Testis (tissue), 3 donors: ENCODE data around the gene PSMC3. TPM values are rescaled to one million over a fixed set of nuclear protein-coding genes. Genes with fewer than 3 reads are reported as not detected.

Experiments
- DNase-seq: peaks from one replicate; pipeline ENCODE4 v3.0.0-alpha.2; 2019
- H3K27ac ChIP-seq, 2 donors: fragments of 200-600 bp; sonication (generic); one replicate each; pipeline ENCODE4 v1.5.1; 2019
- H3K27me3 ChIP-seq: fragments of 200-600 bp; sonication (generic); one replicate; pipeline ENCODE4 v1.5.1; 2019
- H3K36me3 ChIP-seq: fragments of 200-600 bp; sonication (generic); one replicate; pipeline ENCODE4 v1.5.1; 2017; ENCODE audit warnings: low read depth; ENCODE audit errors: missing control alignments
- H3K4me1 ChIP-seq: fragments of 200-600 bp; sonication (generic); one replicate; pipeline ENCODE4 v1.5.1; 2019
- H3K4me3 ChIP-seq, 2 donors: fragments of 200-600 bp; sonication (generic); one replicate each; pipeline ENCODE4 v1.5.1; 2017 to 2019
- H3K9me3 ChIP-seq: fragments of 200-600 bp; sonication (generic); one replicate; pipeline ENCODE4 v1.5.1; 2017
- POLR2A ChIP-seq: fragments of 450-650 bp; IDR thresholded peaks from one replicate; pipeline ENCODE4 v1.6.1; 2017; ENCODE audit warnings: antibody characterized with exemption, mild to moderate bottlenecking, moderate library complexity
- WGBS, 2 donors: methylation state at CpG; one replicate each; pipeline ENCODE4 v1.1.5; 2018; 5-methylcytosine and 5-hydroxymethylcytosine counted together
- intact Hi-C: fragments of 100-400 bp; cut with DNase I; formaldehyde crosslinking; loops from one replicate; pipeline ENCODE4 v1.15.1; 2023; ENCODE audit warnings: low total_unique reads
- polyA plus RNA-seq: library from polyadenylated mRNA; stranded (reverse); fragments of 350-450 nt; fragmentation: Illumina TruSeq; extraction: RNeasy Lipid Tissue Mini Kit (QIAGEN cat#74804); gene quantifications from one replicate; pipeline ENCODE4 v1.2.3, GENCODE V29; 2014; ENCODE audit warnings: low read depth, low replicate concordance; ENCODE audit not compliant: insufficient read depth
- total RNA-seq, 2 donors: library from RNA; depleted of rRNA; stranded (reverse); fragments of >200 nt; gene quantifications; one replicate each; pipeline ENCODE4 v1.2.3, GENCODE V29; 2016
- TF ChIP-seq, protein P1 (sequence below), 3 experiments: fragments of 450-650 bp in 2 of 3; fragments of 200-600 bp in 1 of 3; sonication (generic) in 1 of 3; IDR thresholded peaks; one replicate each; pipeline ENCODE4 v1.5.1; 2016 to 2019; ENCODE audit warnings: antibody characterized with exemption in 3 of 3, mild to moderate bottlenecking in 2 of 3, moderate library complexity in 1 of 3

Gene PSMC3
- total and polyA plus RNA-seq, 3 donors from 2014 or later: 98.1 to 228 (median 108) TPM

DNA sequence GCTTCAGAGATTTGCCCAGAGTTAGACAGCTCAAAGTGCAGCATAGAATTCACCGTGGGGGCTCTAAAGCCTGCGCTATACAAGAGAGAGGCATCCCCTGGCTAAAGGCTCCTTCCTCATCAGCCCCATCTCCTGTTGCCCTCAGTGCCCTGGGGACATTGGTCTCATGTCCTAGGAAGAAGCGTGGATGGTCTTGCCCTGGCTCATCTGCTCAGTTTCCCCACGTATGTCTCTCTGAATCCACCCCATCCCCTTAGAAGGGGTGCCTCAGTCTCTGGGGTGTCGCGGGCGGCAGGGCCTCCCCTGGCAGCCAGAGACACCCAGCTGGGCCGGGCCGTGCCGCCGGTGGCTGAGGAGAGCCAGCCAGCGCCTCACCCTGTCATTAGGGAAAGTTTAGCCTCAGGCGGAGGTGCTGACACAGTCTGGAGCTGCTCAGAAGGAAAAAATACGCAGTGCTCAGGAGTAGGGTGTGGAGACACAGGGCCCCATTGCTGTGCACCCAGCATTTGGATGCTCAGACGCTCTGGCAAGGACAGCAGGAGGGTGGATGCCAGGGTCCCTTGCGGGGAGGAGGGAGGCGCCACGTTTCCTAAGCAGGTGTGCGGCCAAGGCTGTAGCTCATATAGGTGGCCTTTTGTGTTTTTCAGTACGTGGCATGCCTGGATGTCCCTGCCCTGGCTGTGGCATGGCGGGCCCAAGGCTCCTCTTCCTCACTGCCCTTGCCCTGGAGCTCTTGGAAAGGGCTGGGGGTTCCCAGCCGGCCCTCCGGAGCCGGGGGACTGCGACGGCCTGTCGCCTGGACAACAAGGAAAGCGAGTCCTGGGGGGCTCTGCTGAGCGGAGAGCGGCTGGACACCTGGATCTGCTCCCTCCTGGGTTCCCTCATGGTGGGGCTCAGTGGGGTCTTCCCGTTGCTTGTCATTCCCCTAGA, 16.5 kb downstream of the PSMC3 start:
- intact Hi-C loops: no loop called here
- Histone ChIP-seq H3K27ac (peak overlapping the region; percentile 88 to 93), H3K9me3 (no peaks in the 10 kb centered on the region), H3K4me1 (peaks cover 33% of the 10 kb centered on the region), H3K4me3 (peak overlapping the region; percentile 69 to 87), H3K36me3 (no peaks in the 10 kb centered on the region), H3K27me3 (no peaks in the 10 kb centered on the region)
- DNase-seq: no peak
- TF ChIP-seq, protein P1, sequence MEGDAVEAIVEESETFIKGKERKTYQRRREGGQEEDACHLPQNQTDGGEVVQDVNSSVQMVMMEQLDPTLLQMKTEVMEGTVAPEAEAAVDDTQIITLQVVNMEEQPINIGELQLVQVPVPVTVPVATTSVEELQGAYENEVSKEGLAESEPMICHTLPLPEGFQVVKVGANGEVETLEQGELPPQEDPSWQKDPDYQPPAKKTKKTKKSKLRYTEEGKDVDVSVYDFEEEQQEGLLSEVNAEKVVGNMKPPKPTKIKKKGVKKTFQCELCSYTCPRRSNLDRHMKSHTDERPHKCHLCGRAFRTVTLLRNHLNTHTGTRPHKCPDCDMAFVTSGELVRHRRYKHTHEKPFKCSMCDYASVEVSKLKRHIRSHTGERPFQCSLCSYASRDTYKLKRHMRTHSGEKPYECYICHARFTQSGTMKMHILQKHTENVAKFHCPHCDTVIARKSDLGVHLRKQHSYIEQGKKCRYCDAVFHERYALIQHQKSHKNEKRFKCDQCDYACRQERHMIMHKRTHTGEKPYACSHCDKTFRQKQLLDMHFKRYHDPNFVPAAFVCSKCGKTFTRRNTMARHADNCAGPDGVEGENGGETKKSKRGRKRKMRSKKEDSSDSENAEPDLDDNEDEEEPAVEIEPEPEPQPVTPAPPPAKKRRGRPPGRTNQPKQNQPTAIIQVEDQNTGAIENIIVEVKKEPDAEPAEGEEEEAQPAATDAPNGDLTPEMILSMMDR (IDR thresholded peaks at IDR 0.05): no peak
- TF ChIP-seq POLR2A: no peak
- 74 to 79% methylated on average over 9 to 28 of the region's 31 CpGs for WGBS, 2 donors

DNA sequence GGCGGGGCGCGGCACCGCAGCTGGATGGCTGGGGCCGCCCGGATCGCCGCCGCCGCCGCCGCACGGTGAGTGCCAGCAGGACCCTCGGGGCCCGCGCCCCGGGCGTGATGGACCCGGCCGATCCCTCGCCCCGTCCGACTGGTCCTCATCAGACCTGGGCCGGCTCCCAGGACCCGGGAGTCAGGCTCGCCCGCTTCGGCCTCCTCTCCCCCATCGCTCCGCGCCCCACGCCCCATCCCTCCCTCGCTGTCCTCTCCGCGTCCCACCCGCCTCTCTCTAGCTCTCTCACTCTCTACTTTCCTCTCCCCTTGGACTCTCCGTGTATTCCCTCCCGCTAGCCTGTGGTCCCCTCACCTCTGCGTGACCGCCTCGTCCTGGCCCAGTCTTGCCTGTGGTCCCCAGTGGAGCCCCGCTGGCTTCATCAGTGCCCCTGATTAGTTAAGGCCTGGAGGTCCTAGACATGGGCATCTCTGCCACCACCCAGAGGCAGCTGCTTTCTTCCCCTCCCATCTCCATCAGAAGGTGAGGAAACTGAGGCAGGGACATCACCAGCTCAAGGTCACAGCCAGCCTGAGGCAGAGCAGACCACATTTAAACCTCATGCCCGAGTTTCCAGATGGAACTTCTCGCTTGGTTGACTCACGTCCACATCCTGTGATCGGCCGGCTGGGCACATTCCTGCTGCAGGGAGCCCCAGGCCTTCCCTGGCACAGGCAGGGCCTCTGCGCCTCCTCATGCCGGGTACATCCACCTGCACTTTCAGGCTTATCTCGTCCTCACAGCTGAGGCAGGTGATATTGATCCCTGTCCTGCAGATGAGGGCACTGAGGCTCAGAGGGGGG, 17.4 kb downstream of the PSMC3 start:
- WGBS, 2 donors: 2 to 5% methylated on average over 19 to 28 of the region's 50 CpGs
- peak; percentile 33 for DNase-seq
- Histone ChIP-seq H3K27ac (peak overlapping the region; percentile 88 to 93), H3K4me1 (peaks cover 30% of the 10 kb centered on the region), H3K36me3 (no peaks in the 10 kb centered on the region), H3K27me3 (no peaks in the 10 kb centered on the region), H3K4me3 (peak overlapping the region; percentile 69 to 87), H3K9me3 (no peaks in the 10 kb centered on the region)
- TF ChIP-seq, protein P1 (IDR thresholded peaks at IDR 0.05): no peak
- no peak for TF ChIP-seq POLR2A
- intact Hi-C loops: no loop called here

DNA sequence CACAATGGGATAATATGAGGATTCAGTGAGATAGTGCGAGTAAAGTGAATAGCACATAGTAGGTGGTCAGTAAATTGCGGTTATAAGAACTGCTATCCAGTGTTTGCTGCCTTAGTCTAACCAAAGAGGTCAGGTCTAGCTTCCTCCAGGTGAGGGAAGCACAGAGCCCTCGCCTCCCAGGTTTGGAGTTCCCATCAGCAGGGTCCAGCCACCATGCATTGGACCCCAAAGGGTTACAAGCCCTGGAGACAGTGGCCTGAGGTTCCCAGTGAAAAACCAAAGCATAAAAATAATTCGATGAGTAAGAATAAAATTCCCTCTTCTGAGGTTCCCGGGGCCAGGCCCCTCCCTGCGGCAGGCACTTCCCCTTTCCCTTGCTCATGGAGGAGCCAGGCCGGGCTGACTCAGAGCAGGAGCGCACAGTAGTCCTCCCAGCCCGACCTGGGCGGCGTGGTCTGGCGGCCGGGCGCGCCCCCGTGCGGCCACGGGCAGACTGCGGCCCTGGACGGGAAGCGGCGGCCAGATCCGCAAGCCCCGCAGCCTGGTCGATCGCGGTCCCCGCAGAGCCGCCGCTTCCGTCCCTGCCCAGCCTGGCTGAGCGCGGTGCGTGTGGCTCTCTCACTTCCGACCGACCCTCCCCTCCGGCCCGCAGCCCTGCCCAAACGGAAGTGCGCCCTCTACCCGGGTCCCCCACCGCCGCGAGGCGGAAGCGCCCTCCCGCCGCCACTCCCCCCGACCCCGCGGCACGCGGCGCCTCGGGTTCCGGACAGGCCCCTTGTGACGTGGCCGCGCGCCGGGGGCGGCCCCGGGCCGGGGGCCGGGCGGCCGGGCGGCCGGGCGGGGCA, 18.3 kb downstream of the PSMC3 start, which contains the start of gene SLC39A13:
SLC39A13 (plus strand) TSS at position 845 of the 845 bp plus-strand sequence. CDS start 1,505 bp downstream, outside the sequence.
- DNase-seq: peak; percentile 94
- H3K36me3 ChIP-seq: no peaks in the 10 kb centered on the region
- H3K27me3 ChIP-seq: no peaks in the 10 kb centered on the region
- H3K9me3 ChIP-seq: no peaks in the 10 kb centered on the region
- peak within 1 kb of the TSS; percentile 69 to 87 for H3K4me3 ChIP-seq
- 4 to 5% methylated on average over 10 to 13 of the region's 70 CpGs for WGBS, 2 donors
- H3K4me1 ChIP-seq: peaks cover 25% of the 10 kb centered on the region
- TF ChIP-seq POLR2A: peak; percentile 66
- TF ChIP-seq, protein P1 (IDR thresholded peaks at IDR 0.05): peak; percentile 80 to 86 (median 86)
- intact Hi-C loops: no loop called here
- peak within 1 kb of the TSS; percentile 88 to 95 for H3K27ac ChIP-seq

DNA sequence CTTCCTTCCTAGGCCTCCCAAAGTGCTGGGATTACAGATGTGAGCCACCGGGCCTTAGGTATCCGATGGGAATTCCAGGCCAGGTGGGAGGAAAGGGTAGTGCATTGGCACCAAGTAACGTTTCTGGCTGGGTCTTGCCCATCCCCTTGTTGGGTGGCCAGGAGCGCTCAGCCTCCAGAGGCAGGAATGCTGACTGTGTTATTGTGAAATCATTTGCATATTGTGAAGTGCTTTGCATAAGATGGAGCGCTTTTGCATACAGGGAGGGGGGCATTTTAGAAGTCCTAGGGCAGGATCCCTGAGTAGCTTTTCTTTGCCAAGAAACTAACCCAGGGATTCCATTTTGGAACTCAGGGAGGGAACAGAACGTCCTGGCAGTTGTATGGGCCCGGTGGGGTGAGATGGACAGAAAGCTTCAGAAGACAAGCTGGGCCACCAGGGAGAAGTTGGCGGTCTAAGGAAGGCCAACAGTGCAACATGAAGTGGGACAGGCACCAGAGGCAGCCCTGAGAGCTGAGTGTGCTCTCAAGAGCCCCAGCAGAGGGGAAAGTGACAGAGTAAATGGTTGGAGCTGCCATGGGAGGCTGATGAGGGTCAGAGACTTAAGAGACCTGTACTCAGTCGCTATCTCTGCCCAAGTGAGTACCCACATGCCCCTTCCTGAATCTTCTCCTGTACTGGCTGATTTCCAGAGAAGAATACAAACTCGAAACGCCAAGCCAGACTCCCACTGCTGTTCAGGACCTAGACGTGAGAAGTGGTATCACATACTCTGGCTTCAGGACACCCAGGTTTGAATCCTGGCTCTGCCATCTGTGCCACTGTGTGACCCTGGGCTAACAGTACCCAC, 19.1 kb downstream of the PSMC3 start:
- peak; percentile 28 for DNase-seq

More for the DNA sequence above, 19.1 kb downstream of the PSMC3 start:
- peak overlapping the region; percentile 54 to 87 for H3K4me3 ChIP-seq
- no peaks in the 10 kb centered on the region for H3K36me3 ChIP-seq
- 29 to 40% methylated on average over 12 of the region's 12 CpGs for WGBS, 2 donors
- intact Hi-C loops: no loop called here
- H3K27me3 ChIP-seq: no peaks in the 10 kb centered on the region
- no peaks in the 10 kb centered on the region for H3K9me3 ChIP-seq
- peaks cover 25% of the 10 kb centered on the region for H3K4me1 ChIP-seq
- TF ChIP-seq POLR2A: no peak
- TF ChIP-seq, protein P1 (IDR thresholded peaks at IDR 0.05): peak in 1 of 3 experiments; percentile 36
- H3K27ac ChIP-seq: peak overlapping the region; percentile 75 to 95
